RPMI8226 (cell line): ENCODE measurements around the gene ATAD3A.
"Not testable (repeated sequence)": the region's sequence is repeated elsewhere in the genome, so short reads cannot be mapped to it uniquely, and the experiment has no call there.

Source experiments
- DNase-seq: peaks from one replicate; pipeline ENCODE4 v3.0.0-alpha.2; 2015

The ATAD3A gene

GRCh38 chr1:1524750-1525383 lies 12.9 kb downstream of the ATAD3A start:
- DNase-seq, result not testable (repeated sequence)

- DNase-seq, result not testable (repeated sequence)
Measured at GRCh38 chr1:1526476-1526875, 14.5 kb downstream of the ATAD3A start.

GRCh38 chr1:1527092-1527816 lies 15.3 kb downstream of the ATAD3A start:
- DNase-seq, result no peak

GRCh38 chr1:1528301-1529267 lies 16.6 kb downstream of the ATAD3A start:
- no peak for DNase-seq

- no peak for DNase-seq
Measured at GRCh38 chr1:1529321-1529720, 17.4 kb downstream of the ATAD3A start.

GRCh38 chr1:1529936-1530335 lies 18.0 kb downstream of the ATAD3A start:
- DNase-seq, result no peak

GRCh38 chr1:1531947-1532346 lies 20.0 kb downstream of the ATAD3A start:
- DNase-seq, result no peak

- not testable (repeated sequence) for DNase-seq
Measured at GRCh38 chr1:1533176-1533893, 21.4 kb downstream of the ATAD3A start.

GRCh38 chr1:1533894-1534291 lies 21.9 kb downstream of the ATAD3A start:
- DNase-seq, result not testable (repeated sequence)

GRCh38 chr1:1534401-1535154 lies 22.6 kb downstream of the ATAD3A start:
- DNase-seq, result no peak

GRCh38 chr1:1535201-1536018 lies 23.4 kb downstream of the ATAD3A start:
- no peak for DNase-seq

- no peak for DNase-seq
Measured at GRCh38 chr1:1536019-1536937, 24.3 kb downstream of the ATAD3A start.

GRCh38 chr1:1536938-1537546 lies 25.1 kb downstream of the ATAD3A start:
- DNase-seq, result no peak

- DNase-seq, result no peak
Measured at GRCh38 chr1:1537626-1538250, 25.8 kb downstream of the ATAD3A start.

- no peak for DNase-seq
Measured at GRCh38 chr1:1538334-1538733, 26.4 kb downstream of the ATAD3A start.

GRCh38 chr1:1538989-1539309 lies 27.0 kb downstream of the ATAD3A start:
- no peak for DNase-seq

- no peak for DNase-seq
Measured at GRCh38 chr1:1539310-1540089, 27.5 kb downstream of the ATAD3A start.

GRCh38 chr1:1540090-1540817 lies 28.3 kb downstream of the ATAD3A start, which contains the start of gene TMEM240:
TMEM240 (minus strand) TSS chr1:1540624; CDS start chr1:1540346, 278 bp downstream.
- no peak for DNase-seq
